ENCODE results near the gene SH3BGRL3. TPM values are rescaled to one million over a fixed set of nuclear protein-coding genes. Genes with fewer than 3 reads are reported as not detected.
A peak's percentile ranks its signal among the peaks of the same experiment; 100 is the strongest.

Gene SH3BGRL3
- polyA plus RNA-seq, 1 donor from 2014 or later, result 12.8 TPM

GRCh38 chr1:26233903-26234643 lies 45.8 kb upstream of the SH3BGRL3 start, which contains the start of gene CEP85:
Gene CEP85 (plus strand): TSS chr1:26234200. CDS start chr1:26239784, 5,584 bp downstream.
- Histone ChIP-seq H3K4me2 (ENCODE audit: low read length) (peak within 1 kb of the TSS; percentile 30), H3K36me3 (ENCODE audit: insufficient read depth, low read length) (no peaks in the 10 kb centered on the region), H3K27ac (ENCODE audit: low read length) (peak within 1 kb of the TSS; percentile 76), H3K4me3 (ENCODE audit: low read length) (peak within 1 kb of the TSS; percentile 75), H3K27me3 (ENCODE audit: insufficient read depth, low read depth, low read length) (no peaks in the 10 kb centered on the region), H3K9ac (ENCODE audit: low read length) (peak within 1 kb of the TSS; percentile 70), H4K20me1 (ENCODE audit: insufficient read depth) (no peaks in the 10 kb centered on the region), H2AFZ (ENCODE audit: low read depth, low read length) (peak within 1 kb of the TSS; percentile 86), H3K9me2 (ENCODE audit: insufficient read depth, low read length) (no peaks in the 10 kb centered on the region), H3F3A (ENCODE audit: insufficient read depth, low read length, poor library complexity, severe bottlenecking) (no peaks in the 10 kb centered on the region), H3K79me2 (replicated peaks; ENCODE audit: insufficient read depth, low read length) (peaks cover 23% of the 10 kb centered on the region), H3K9me3 (ENCODE audit: low read length) (no peaks in the 10 kb centered on the region)
- TF ChIP-seq TAF1 (IDR thresholded peaks at IDR 0.05; ENCODE audit: low read depth) (no peak), MXI1 (conservative IDR thresholded peaks at IDR 0.05; ENCODE audit: poor library complexity, severe bottlenecking) (peak; percentile 91), POLR2AphosphoS5 (IDR thresholded peaks at IDR 0.05) (peak; percentile 79), SMC3 (conservative IDR thresholded peaks at IDR 0.05; ENCODE audit: poor library complexity) (peak; percentile 71), EZH2 (IDR thresholded peaks at IDR 0.05; ENCODE audit: borderline replicate concordance, insufficient read depth, low read length, poor library complexity, severe bottlenecking) (no peak), EP300 (conservative IDR thresholded peaks at IDR 0.05; ENCODE audit: poor library complexity, severe bottlenecking) (no peak), REST (IDR thresholded peaks at IDR 0.05; ENCODE audit: borderline replicate concordance) (peak; percentile 66), RAD21 (conservative IDR thresholded peaks at IDR 0.05) (peak; percentile 72)
- TF ChIP-seq, protein P1, sequence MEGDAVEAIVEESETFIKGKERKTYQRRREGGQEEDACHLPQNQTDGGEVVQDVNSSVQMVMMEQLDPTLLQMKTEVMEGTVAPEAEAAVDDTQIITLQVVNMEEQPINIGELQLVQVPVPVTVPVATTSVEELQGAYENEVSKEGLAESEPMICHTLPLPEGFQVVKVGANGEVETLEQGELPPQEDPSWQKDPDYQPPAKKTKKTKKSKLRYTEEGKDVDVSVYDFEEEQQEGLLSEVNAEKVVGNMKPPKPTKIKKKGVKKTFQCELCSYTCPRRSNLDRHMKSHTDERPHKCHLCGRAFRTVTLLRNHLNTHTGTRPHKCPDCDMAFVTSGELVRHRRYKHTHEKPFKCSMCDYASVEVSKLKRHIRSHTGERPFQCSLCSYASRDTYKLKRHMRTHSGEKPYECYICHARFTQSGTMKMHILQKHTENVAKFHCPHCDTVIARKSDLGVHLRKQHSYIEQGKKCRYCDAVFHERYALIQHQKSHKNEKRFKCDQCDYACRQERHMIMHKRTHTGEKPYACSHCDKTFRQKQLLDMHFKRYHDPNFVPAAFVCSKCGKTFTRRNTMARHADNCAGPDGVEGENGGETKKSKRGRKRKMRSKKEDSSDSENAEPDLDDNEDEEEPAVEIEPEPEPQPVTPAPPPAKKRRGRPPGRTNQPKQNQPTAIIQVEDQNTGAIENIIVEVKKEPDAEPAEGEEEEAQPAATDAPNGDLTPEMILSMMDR (IDR thresholded peaks at IDR 0.05; ENCODE audit: poor library complexity, severe bottlenecking), result peak; percentile 97

DNA sequence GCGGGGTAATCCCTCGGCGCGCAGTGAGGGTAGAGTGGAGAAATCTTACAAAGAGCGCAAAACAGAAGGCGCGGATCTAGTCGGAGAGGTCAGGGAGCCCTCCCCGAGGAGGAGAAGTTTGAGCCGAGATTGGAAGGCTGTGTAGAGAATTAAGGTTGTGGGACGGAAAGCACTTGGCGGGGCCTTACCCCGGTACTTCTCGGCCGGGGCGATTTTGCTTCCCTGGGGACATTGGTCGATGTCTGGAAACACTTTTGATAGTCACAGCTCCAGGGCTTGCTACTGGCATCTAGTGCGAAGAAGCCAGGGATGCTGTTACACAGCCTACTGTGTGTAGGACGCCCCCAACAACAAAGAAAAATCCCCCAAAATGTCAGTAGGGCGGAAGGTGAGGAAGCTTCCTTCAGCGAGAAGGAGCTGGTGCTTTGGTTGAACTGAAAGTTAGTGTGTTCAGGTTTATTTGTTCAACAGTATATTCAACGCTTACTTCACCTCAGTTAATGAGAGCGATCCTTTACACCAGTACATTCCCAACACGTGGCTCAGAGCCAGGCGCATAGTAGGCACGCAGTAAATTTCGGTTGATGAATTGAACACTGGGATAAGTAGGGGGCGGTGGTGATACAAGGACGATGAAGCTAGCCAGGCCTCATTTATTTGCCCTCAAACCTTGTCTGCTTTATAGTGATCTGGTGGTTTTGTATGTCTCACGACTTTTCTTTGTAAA lies 45.1 kb upstream of the SH3BGRL3 start:
- TF ChIP-seq SMC3 (conservative IDR thresholded peaks at IDR 0.05; ENCODE audit: poor library complexity), result peak; percentile 54
- TF ChIP-seq REST (IDR thresholded peaks at IDR 0.05; ENCODE audit: borderline replicate concordance), result no peak
- TF ChIP-seq EZH2 (IDR thresholded peaks at IDR 0.05; ENCODE audit: borderline replicate concordance, insufficient read depth, low read length, poor library complexity, severe bottlenecking), result no peak
- TF ChIP-seq POLR2AphosphoS5 (IDR thresholded peaks at IDR 0.05), result no peak
- no peak for TF ChIP-seq RAD21 (conservative IDR thresholded peaks at IDR 0.05)
- H3K9me2 ChIP-seq (ENCODE audit: insufficient read depth, low read length), result no peaks in the 10 kb centered on the region
- H3K9me3 ChIP-seq (ENCODE audit: low read length), result no peaks in the 10 kb centered on the region
- no peaks in the 10 kb centered on the region for H3K36me3 ChIP-seq (ENCODE audit: insufficient read depth, low read length)
- H3K4me2 ChIP-seq (ENCODE audit: low read length), result peak overlapping the region; percentile 30
- peak overlapping the region; percentile 75 for H3K4me3 ChIP-seq (ENCODE audit: low read length)
- H3F3A ChIP-seq (ENCODE audit: insufficient read depth, low read length, poor library complexity, severe bottlenecking), result no peaks in the 10 kb centered on the region
- H3K27ac ChIP-seq (ENCODE audit: low read length), result peak overlapping the region; percentile 76
- H4K20me1 ChIP-seq (ENCODE audit: insufficient read depth), result no peaks in the 10 kb centered on the region
- peak overlapping the region; percentile 70 for H3K9ac ChIP-seq (ENCODE audit: low read length)
- H2AFZ ChIP-seq (ENCODE audit: low read depth, low read length), result peak overlapping the region; percentile 86
- H3K79me2 ChIP-seq (replicated peaks; ENCODE audit: insufficient read depth, low read length), result peaks cover 23% of the 10 kb centered on the region
- H3K27me3 ChIP-seq (ENCODE audit: insufficient read depth, low read depth, low read length), result no peaks in the 10 kb centered on the region
